ENCODE results near the gene ARID2.

Gene ARID2

DNA sequence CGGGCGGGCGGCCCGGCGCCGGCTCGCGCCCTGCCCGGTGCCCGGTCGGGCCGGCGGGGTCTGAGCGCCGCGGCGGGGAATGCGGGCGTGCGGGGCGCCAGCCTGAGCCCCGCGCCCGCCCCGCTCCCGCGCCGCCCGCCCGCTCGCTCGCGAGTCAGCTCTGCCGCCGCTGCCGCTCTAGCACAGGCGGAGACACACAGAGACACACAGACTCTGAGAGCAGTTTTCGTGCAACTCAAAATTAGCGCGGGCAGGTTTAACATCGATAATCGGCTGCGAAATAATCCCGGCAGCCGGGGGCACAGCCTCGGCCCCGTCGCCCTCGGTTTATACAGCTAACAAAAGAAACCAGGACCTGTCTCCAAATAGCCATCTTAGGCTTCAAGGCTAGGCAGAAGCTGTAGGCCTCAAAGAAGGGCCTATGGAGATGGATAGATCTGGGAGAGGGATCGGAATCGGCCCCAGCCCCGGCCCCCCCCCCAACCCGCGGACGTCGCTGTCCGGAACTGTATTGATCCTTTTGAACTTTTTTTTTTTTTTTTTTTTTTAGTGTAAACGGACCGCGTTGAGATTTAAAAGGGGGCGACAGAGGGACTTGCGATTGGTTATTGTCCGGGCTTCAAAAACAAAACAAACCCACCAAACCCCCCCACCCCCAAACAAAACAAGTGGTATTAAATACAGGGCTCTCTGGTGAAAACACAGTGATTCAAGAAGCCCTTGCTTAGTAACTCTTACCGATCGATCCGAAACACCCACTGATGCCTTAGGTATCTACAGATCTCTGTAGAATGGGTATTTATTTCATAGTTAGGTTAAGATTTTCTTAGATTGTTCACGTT, 1.1 kb downstream of the ARID2 start:
- TF ChIP-seq SIN3A (IDR thresholded peaks at IDR 0.05; ENCODE audit: borderline replicate concordance, insufficient read depth, low read length) (no peak), POLR2AphosphoS5 (IDR thresholded peaks at IDR 0.05; ENCODE audit: low read depth, low read length) (no peak), TAF1 (IDR thresholded peaks at IDR 0.05; ENCODE audit: borderline replicate concordance, insufficient read depth, low read length) (no peak)
- TF ChIP-seq, protein P1, sequence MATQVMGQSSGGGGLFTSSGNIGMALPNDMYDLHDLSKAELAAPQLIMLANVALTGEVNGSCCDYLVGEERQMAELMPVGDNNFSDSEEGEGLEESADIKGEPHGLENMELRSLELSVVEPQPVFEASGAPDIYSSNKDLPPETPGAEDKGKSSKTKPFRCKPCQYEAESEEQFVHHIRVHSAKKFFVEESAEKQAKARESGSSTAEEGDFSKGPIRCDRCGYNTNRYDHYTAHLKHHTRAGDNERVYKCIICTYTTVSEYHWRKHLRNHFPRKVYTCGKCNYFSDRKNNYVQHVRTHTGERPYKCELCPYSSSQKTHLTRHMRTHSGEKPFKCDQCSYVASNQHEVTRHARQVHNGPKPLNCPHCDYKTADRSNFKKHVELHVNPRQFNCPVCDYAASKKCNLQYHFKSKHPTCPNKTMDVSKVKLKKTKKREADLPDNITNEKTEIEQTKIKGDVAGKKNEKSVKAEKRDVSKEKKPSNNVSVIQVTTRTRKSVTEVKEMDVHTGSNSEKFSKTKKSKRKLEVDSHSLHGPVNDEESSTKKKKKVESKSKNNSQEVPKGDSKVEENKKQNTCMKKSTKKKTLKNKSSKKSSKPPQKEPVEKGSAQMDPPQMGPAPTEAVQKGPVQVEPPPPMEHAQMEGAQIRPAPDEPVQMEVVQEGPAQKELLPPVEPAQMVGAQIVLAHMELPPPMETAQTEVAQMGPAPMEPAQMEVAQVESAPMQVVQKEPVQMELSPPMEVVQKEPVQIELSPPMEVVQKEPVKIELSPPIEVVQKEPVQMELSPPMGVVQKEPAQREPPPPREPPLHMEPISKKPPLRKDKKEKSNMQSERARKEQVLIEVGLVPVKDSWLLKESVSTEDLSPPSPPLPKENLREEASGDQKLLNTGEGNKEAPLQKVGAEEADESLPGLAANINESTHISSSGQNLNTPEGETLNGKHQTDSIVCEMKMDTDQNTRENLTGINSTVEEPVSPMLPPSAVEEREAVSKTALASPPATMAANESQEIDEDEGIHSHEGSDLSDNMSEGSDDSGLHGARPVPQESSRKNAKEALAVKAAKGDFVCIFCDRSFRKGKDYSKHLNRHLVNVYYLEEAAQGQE (IDR thresholded peaks at IDR 0.05; ENCODE audit: insufficient read depth in 1 of 2, low read depth in 2 of 2, low read length in 2 of 2): no peak

GRCh38 chr12:45731190-45731775, 1.8 kb downstream of the ARID2 start:
- TF ChIP-seq, protein P1 (IDR thresholded peaks at IDR 0.05; ENCODE audit: insufficient read depth in 1 of 2, low read depth in 2 of 2, low read length in 2 of 2): no peak
- TF ChIP-seq TAF1 (IDR thresholded peaks at IDR 0.05; ENCODE audit: borderline replicate concordance, insufficient read depth, low read length) (no peak), SIN3A (IDR thresholded peaks at IDR 0.05; ENCODE audit: borderline replicate concordance, insufficient read depth, low read length) (no peak), FOXP2 (optimal IDR thresholded peaks at IDR 0.05; ENCODE audit: borderline replicate concordance, extremely low read depth, extremely low read length, insufficient read depth) (no peak)

- TF ChIP-seq, protein P1 (IDR thresholded peaks at IDR 0.05; ENCODE audit: insufficient read depth in 1 of 2, low read depth in 2 of 2, low read length in 2 of 2): no peak
- no peak for TF ChIP-seq TAF1 (IDR thresholded peaks at IDR 0.05; ENCODE audit: borderline replicate concordance, insufficient read depth, low read length)
- no peak for TF ChIP-seq FOXP2 (optimal IDR thresholded peaks at IDR 0.05; ENCODE audit: borderline replicate concordance, extremely low read depth, extremely low read length, insufficient read depth)
- no peak for TF ChIP-seq POLR2AphosphoS5 (IDR thresholded peaks at IDR 0.05; ENCODE audit: low read depth, low read length)
- no peak for TF ChIP-seq SIN3A (IDR thresholded peaks at IDR 0.05; ENCODE audit: borderline replicate concordance, insufficient read depth, low read length)
Measured at GRCh38 chr12:45732250-45732649, 2.7 kb downstream of the ARID2 start.

DNA sequence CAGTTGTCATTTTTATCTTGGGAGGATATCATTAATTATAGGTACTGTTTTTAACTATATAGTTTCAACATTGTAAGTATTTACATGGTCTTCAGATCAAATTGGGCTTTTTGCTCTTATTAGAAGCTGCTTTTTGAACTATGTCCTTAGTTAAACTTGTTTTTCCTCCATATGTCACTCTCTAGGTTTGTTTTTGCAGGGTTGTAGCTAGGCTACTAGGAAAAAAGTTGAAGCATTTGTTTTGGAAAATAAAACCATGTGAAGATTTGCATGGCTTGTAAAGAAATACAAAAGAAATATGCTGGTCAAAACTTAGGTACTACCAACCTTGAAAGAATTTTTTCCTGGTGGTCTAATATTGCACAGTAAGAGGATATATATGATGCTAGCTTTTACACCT, 3.4 kb downstream of the ARID2 start:
- TF ChIP-seq, protein P1 (IDR thresholded peaks at IDR 0.05; ENCODE audit: insufficient read depth in 1 of 2, low read depth in 2 of 2, low read length in 2 of 2): no peak
- TF ChIP-seq TAF1 (IDR thresholded peaks at IDR 0.05; ENCODE audit: borderline replicate concordance, insufficient read depth, low read length): no peak
- no peak for TF ChIP-seq SIN3A (IDR thresholded peaks at IDR 0.05; ENCODE audit: borderline replicate concordance, insufficient read depth, low read length)
- TF ChIP-seq FOXP2 (optimal IDR thresholded peaks at IDR 0.05; ENCODE audit: borderline replicate concordance, extremely low read depth, extremely low read length, insufficient read depth): no peak
- no peak for TF ChIP-seq POLR2AphosphoS5 (IDR thresholded peaks at IDR 0.05; ENCODE audit: low read depth, low read length)

All from PFSK-1 (cell line).